HTERT RPE-1 (cell line): ENCODE results near the gene WDR5.

Source experiments
- in situ Hi-C: fragments of 300-500 bp; cut with MboI; formaldehyde crosslinking; loops from 4 replicates; pipeline ENCODE4 v1.14.3; 2020; ENCODE audit warnings: low sequenced_read_pairs

The WDR5 gene

GRCh38 chr9:134157378-134157885 lies 21.6 kb downstream of the WDR5 start:
- in situ Hi-C loops, result no loop called here

GRCh38 chr9:134158242-134158641 lies 22.4 kb downstream of the WDR5 start:
- in situ Hi-C loops, result no loop called here

GRCh38 chr9:134158753-134159392 lies 23.0 kb downstream of the WDR5 start:
- in situ Hi-C loops, result no loop called here

GRCh38 chr9:134159566-134160245 lies 23.8 kb downstream of the WDR5 start:
- in situ Hi-C loops, result no loop called here

GRCh38 chr9:134161647-134162046 lies 25.8 kb downstream of the WDR5 start:
- in situ Hi-C loops, result no loop called here

GRCh38 chr9:134162212-134162775 lies 26.4 kb downstream of the WDR5 start:
- in situ Hi-C loops, result no loop called here

- in situ Hi-C loops, result no loop called here
These were observed 27.1 kb downstream of the WDR5 start for GRCh38 chr9:134162926-134163370.

- in situ Hi-C loops, result no loop called here
These were observed 27.7 kb downstream of the WDR5 start for GRCh38 chr9:134163371-134164196.

- in situ Hi-C loops, result no loop called here
These were observed 29.0 kb downstream of the WDR5 start for GRCh38 chr9:134164879-134165278.

- in situ Hi-C loops, result no loop called here
These were observed 29.8 kb downstream of the WDR5 start for GRCh38 chr9:134165357-134166315.

- in situ Hi-C loops, result no loop called here
These were observed 30.5 kb downstream of the WDR5 start for GRCh38 chr9:134166374-134166773.

- in situ Hi-C loops, result no loop called here
These were observed 31.6 kb downstream of the WDR5 start for GRCh38 chr9:134167530-134167931.

- in situ Hi-C loops, result no loop called here
These were observed 33.1 kb downstream of the WDR5 start for GRCh38 chr9:134168757-134169550.

GRCh38 chr9:134169724-134170401 lies 34.0 kb downstream of the WDR5 start:
- in situ Hi-C loops, result no loop called here

- in situ Hi-C loops, result no loop called here
These were observed 34.8 kb downstream of the WDR5 start for GRCh38 chr9:134170532-134171315.

- in situ Hi-C loops, result no loop called here
These were observed 35.7 kb downstream of the WDR5 start for GRCh38 chr9:134171316-134172197.
